Endothelial cell of umbilical vein (primary cell): ENCODE measurements around the gene CNP. TPM values are rescaled to one million over a fixed set of nuclear protein-coding genes. Genes with fewer than 3 reads are reported as not detected.
A peak's percentile ranks its signal among the peaks of the same experiment; 100 is the strongest.

Experiments
- BruUV-seq: library from RNA; stranded (reverse); fragments of 400-500 nt; replicated peaks from 2 replicates; lab custom pipeline; 2021; lab: Mats Ljungman, UMichigan
- CTCF ChIA-PET: fragments of 300-600, 350-600 bp; sonication (Branson Sonifier 250); formaldehyde crosslinking; loops from one replicate; lab custom pipeline; 2021; ENCODE audit warnings: antibody characterized with exemption, inconsistent platforms; lab: Charles Lee
- POLR2A ChIA-PET: fragments of 300-600, 350-600 bp; sonication (Branson Sonifier 250); formaldehyde crosslinking; loops from one replicate; lab custom pipeline; 2021; ENCODE audit warnings: antibody characterized with exemption, inconsistent platforms; lab: Charles Lee
- DNase-seq: peaks from one replicate; pipeline ENCODE4 v3.0.0-alpha.2; 2011; ENCODE audit warnings: low read depth, low spot score
- FAIRE-seq: peaks from 2 replicates; lab custom pipeline; 2011; peaks lifted over from hg19 to GRCh38; lab: Jason Lieb, UNC
- H2AFZ ChIP-seq: 2 replicates; pipeline ENCODE4 v1.6.0; 2012; ENCODE audit warnings: low read depth, low read length, control low read depth, inconsistent platforms
- H3K27ac ChIP-seq: 2 replicates; pipeline ENCODE4 v1.5.1; 2011; ENCODE audit warnings: low read depth, mild to moderate bottlenecking, control low read depth, low read length, moderate library complexity; ENCODE audit not compliant: insufficient read depth
- H3K27me3 ChIP-seq, 2 experiments: 2 replicates each; pipeline versions ENCODE4 v1.6.0 to v1.6.1; 2011; ENCODE audit warnings: low read length in 2 of 2, mixed read lengths in 1 of 2; ENCODE audit not compliant: control insufficient read depth in 2 of 2, insufficient read depth in 2 of 2
- H3K36me3 ChIP-seq, 2 experiments: 2 replicates in 1 of 2; 3 replicates in 1 of 2; pipeline ENCODE4 v1.5.1; 2011; ENCODE audit warnings: low read length in 2 of 2, mild to moderate bottlenecking in 1 of 2, moderate library complexity in 1 of 2; ENCODE audit not compliant: control insufficient read depth in 2 of 2, insufficient read depth in 2 of 2; ENCODE audit errors: extremely low read depth in 1 of 2
- H3K4me1 ChIP-seq: 3 replicates; pipeline ENCODE4 v1.5.1; 2011; ENCODE audit warnings: mild to moderate bottlenecking, low read length; ENCODE audit not compliant: control insufficient read depth, insufficient read depth; ENCODE audit errors: extremely low read depth
- H3K4me2 ChIP-seq: 2 replicates; pipeline ENCODE4 v1.6.1; 2011; ENCODE audit warnings: low read length, control low read depth, mixed read lengths; ENCODE audit not compliant: insufficient read depth
- H3K4me3 ChIP-seq, 3 experiments: fragments of 200-600 bp in 1 of 3; sonication (generic), shearing (Covaris generic) in 1 of 3; replicated peaks in 1 of 3; 2 replicates each; pipeline ENCODE4 v1.5.1; 2011 to 2016; ENCODE audit warnings: control low read depth in 3 of 3, low read length in 3 of 3, mild to moderate bottlenecking in 2 of 3, inconsistent platforms in 1 of 3, low read depth in 1 of 3, moderate library complexity in 1 of 3; ENCODE audit not compliant: insufficient read depth in 1 of 3
- H3K79me2 ChIP-seq: 2 replicates; pipeline ENCODE4 v1.6.0; 2012; ENCODE audit warnings: low read length, inconsistent platforms; ENCODE audit not compliant: control insufficient read depth, insufficient read depth
- H3K9ac ChIP-seq: replicated peaks from 2 replicates; pipeline ENCODE3; 2011; ENCODE audit warnings: low read length, control low read depth; ENCODE audit not compliant: insufficient read depth; ENCODE audit errors: extremely low read depth
- H3K9me1 ChIP-seq: replicated peaks from 3 replicates; pipeline ENCODE4 v1.6.0; 2011; ENCODE audit warnings: mild to moderate bottlenecking, low read length; ENCODE audit not compliant: control insufficient read depth, insufficient read depth; ENCODE audit errors: extremely low read depth
- H3K9me3 ChIP-seq: replicated peaks from 2 replicates; pipeline ENCODE4 v1.5.1; 2012; ENCODE audit warnings: low read length, inconsistent platforms; ENCODE audit not compliant: control insufficient read depth, insufficient read depth
- H4K20me1 ChIP-seq: replicated peaks from 2 replicates; pipeline ENCODE3; 2011; ENCODE audit warnings: mild to moderate bottlenecking, low read length; ENCODE audit not compliant: control insufficient read depth, insufficient read depth; ENCODE audit errors: extremely low read depth
- EZH2 ChIP-seq: IDR thresholded peaks from 2 replicates; pipeline ENCODE4 v1.6.1; 2012; ENCODE audit warnings: borderline replicate concordance, low read depth, mild to moderate bottlenecking, moderate library complexity, low read length, inconsistent platforms; ENCODE audit not compliant: severe bottlenecking
- FOS ChIP-seq: IDR thresholded peaks from 2 replicates; pipeline ENCODE4 v1.6.1; 2011; ENCODE audit warnings: mild to moderate bottlenecking, low read length, moderate library complexity, borderline replicate concordance; ENCODE audit not compliant: insufficient read depth
- GATA2 ChIP-seq: IDR thresholded peaks from 2 replicates; pipeline ENCODE4 v1.7.0; 2011; ENCODE audit warnings: low read depth, mild to moderate bottlenecking, moderate library complexity, mixed read lengths, low read length; ENCODE audit not compliant: insufficient read length, insufficient read depth
- JUN ChIP-seq: IDR thresholded peaks from 2 replicates; pipeline ENCODE4 v1.6.1; 2011; ENCODE audit warnings: borderline replicate concordance, low read depth; ENCODE audit not compliant: insufficient read length, insufficient read depth
- MYC ChIP-seq: IDR thresholded peaks from one replicate; pipeline ENCODE4 v1.6.1; 2011; ENCODE audit warnings: mild to moderate bottlenecking, low read depth, low read length
- POLR2A ChIP-seq: IDR thresholded peaks from 2 replicates; pipeline ENCODE4 v1.6.1; 2012; ENCODE audit warnings: low read depth, mild to moderate bottlenecking, control low read depth, low read length
- POLR2AphosphoS5 ChIP-seq: IDR thresholded peaks from 2 replicates; pipeline ENCODE4 v1.6.1; 2012; ENCODE audit warnings: low read depth, mild to moderate bottlenecking, control low read depth, low read length, moderate library complexity; ENCODE audit not compliant: insufficient read depth
- dilution Hi-C: fragments of 300-500 bp; cut with MboI; formaldehyde crosslinking; loops from one replicate; pipeline ENCODE4 v1.15.0; 2019; ENCODE audit warnings: low sequenced_read_pairs; ENCODE audit not compliant: extremely low pct_ligation_motif_present
- intact Hi-C: fragments of 100-400 bp; cut with micrococcal nuclease; formaldehyde crosslinking; loops from one replicate; pipeline ENCODE4 v1.10.0; 2022
- polyA plus RNA-seq, 4 experiments: library from polyadenylated mRNA; depleted of rRNA in 3 of 4; stranded (reverse) in 3 of 4; unstranded in 1 of 4; fragments of >200 nt; gene quantifications; 2 replicates each; pipeline versions ENCODE4 v1.2.1 to v1.2.3, GENCODE V29; 2011 to 2012; ENCODE audit warnings: missing spikeins in 1 of 4
- total RNA-seq: library from RNA; stranded (reverse); gene quantifications from 2 replicates; pipeline ENCODE4 v1.2.3, GENCODE V29; 2021
- TF ChIP-seq, protein P1 (sequence below), 2 donors: IDR thresholded peaks; 1 replicate in 1 of 2; 2 replicates in 1 of 2; pipeline ENCODE4 v1.5.1; 2011; ENCODE audit warnings: low read length in 2 of 2, mild to moderate bottlenecking in 2 of 2, moderate library complexity in 2 of 2, control low read depth in 1 of 2, inconsistent platforms in 1 of 2, low read depth in 1 of 2; ENCODE audit not compliant: insufficient read depth in 1 of 2; ENCODE audit errors: extremely low read depth in 1 of 2
- TF ChIP-seq, protein P2 (sequence below): IDR thresholded peaks from 2 replicates; pipeline ENCODE4 v1.6.1; 2011; ENCODE audit not compliant: insufficient read depth, insufficient read length

Gene CNP
- total and polyA plus RNA-seq, 2 donors (not counting 3 experiments of a cell fraction or from before 2014, with no cell fraction given): 49.4 to 84.9 TPM

DNA sequence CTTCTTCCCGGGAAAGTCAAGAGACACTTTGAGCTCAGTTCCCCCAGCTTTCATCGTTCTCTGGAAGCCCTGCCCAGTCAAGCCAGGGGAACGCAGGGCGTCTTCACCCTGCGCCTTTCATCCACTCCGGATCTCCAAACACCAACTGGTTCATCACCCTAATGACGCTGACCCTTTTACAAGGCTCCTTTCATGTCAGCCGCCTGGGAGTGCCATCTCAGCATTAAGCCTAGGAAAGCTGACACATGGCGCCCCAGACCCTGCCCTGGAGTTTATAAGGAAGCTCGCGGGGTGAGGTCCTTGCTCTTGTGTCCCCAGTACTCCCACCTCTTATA lies 51.2 kb downstream of the CNP start:
- Histone ChIP-seq H3K79me2 (peaks cover 59% of the 10 kb centered on the region), H3K9ac (peak overlapping the region; percentile 98), H3K4me2 (peak overlapping the region; percentile 69), H3K27me3 (no peaks in the 10 kb centered on the region), H3K9me3 (no peaks in the 10 kb centered on the region), H3K27ac (peak overlapping the region; percentile 88), H3K4me3 (peak overlapping the region; percentile 26 to 96 (median 96)), H4K20me1 (no peaks in the 10 kb centered on the region), H2AFZ (peak overlapping the region; percentile 58), H3K36me3 (peaks cover 3 to 5% of the 10 kb centered on the region in 2 experiments), H3K4me1 (peaks cover 15% of the 10 kb centered on the region), H3K9me1 (no peaks in the 10 kb centered on the region)
- DNase-seq: no peak
- FAIRE-seq: no peak
- POLR2A ChIA-PET: interaction anchor here (0.9 to 1.2 kb wide), 4 partner anchors 8 to 154 kb away, joined by 3 read pairs; no protein-coding TSS in a partner anchor
- intact Hi-C loops (loop anchor here (1.0 to 5.0 kb wide), 3 partner anchors 51 to 88 kb away; partner anchors contain the start of genes CNP and ODAD4), dilution Hi-C loops (no loop called here)
- no peak for TF ChIP-seq POLR2AphosphoS5
- TF ChIP-seq, protein P1, sequence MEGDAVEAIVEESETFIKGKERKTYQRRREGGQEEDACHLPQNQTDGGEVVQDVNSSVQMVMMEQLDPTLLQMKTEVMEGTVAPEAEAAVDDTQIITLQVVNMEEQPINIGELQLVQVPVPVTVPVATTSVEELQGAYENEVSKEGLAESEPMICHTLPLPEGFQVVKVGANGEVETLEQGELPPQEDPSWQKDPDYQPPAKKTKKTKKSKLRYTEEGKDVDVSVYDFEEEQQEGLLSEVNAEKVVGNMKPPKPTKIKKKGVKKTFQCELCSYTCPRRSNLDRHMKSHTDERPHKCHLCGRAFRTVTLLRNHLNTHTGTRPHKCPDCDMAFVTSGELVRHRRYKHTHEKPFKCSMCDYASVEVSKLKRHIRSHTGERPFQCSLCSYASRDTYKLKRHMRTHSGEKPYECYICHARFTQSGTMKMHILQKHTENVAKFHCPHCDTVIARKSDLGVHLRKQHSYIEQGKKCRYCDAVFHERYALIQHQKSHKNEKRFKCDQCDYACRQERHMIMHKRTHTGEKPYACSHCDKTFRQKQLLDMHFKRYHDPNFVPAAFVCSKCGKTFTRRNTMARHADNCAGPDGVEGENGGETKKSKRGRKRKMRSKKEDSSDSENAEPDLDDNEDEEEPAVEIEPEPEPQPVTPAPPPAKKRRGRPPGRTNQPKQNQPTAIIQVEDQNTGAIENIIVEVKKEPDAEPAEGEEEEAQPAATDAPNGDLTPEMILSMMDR (IDR thresholded peaks at IDR 0.05; ENCODE audit: extremely low read depth in 1 of 2, insufficient read depth in 1 of 2, low read depth in 1 of 2, low read length in 2 of 2): no peak
- TF ChIP-seq JUN: no peak
- TF ChIP-seq EZH2: no peak
- no peak for TF ChIP-seq FOS
- no peak for TF ChIP-seq GATA2
- no peak for TF ChIP-seq POLR2A
- no peak for TF ChIP-seq MYC
- TF ChIP-seq, protein P2, sequence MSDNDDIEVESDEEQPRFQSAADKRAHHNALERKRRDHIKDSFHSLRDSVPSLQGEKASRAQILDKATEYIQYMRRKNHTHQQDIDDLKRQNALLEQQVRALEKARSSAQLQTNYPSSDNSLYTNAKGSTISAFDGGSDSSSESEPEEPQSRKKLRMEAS: no peak
- CTCF ChIA-PET: interaction anchor here (0.9 to 3.4 kb wide), 10 partner anchors 8 to 87 kb away, joined by 3 to 13 read pairs (median 4); partner anchors contain the start of genes C17orf113, CNP and ODAD4
- BruUV-seq: TSS peak; percentile 9
